ENCODE measurements around the gene GPSM1.

- no peak for TF ChIP-seq CTCF (conservative IDR thresholded peaks at IDR 0.05)
- no peak for TF ChIP-seq ZFX (IDR thresholded peaks at IDR 0.05)
Measured at GRCh38 chr9:136372561-136373299, 45.4 kb downstream of the GPSM1 start.

Data from C4-2B (cell line).